HCT116 (cell line): ENCODE results near the gene SELP. TPM values are rescaled to one million over a fixed set of nuclear protein-coding genes. Genes with fewer than 3 reads are reported as not detected.

Source experiments
- ATAC-seq: fragments of 200-7000 bp; cut with Tn5 transposase; 2 replicates; pipeline ENCODE4 v1.9.1; 2020; ENCODE audit warnings: mild to moderate bottlenecking, moderate library complexity
- BruUV-seq: library from RNA; stranded (reverse); fragments of 400-500 nt; replicated peaks from 2 replicates; lab custom pipeline; 2021; lab: Mats Ljungman, UMichigan
- CTCF ChIA-PET: fragments of 300-600 bp; sonication (Branson Sonifier 250); formaldehyde crosslinking; loops from one replicate; lab custom pipeline; 2021; ENCODE audit warnings: antibody characterized with exemption; lab: Charles Lee
- POLR2A ChIA-PET: fragments of 300-600, 350-600 bp; sonication (Branson Sonifier 250); formaldehyde crosslinking; loops from one replicate; lab custom pipeline; 2021; ENCODE audit warnings: antibody characterized with exemption; lab: Charles Lee
- RAD21 ChIA-PET, 2 experiments: fragments of 300-600 bp; sonication (Branson Sonifier 250); formaldehyde crosslinking; loops; one replicate each; lab custom pipeline; 2023; ENCODE audit warnings: low total read pairs in 2 of 2; ENCODE audit not compliant: uncharacterized antibody in 2 of 2, unreplicated experiment in 2 of 2, low non-redundant PET in 1 of 2; lab: Charles Lee
- DNase-seq: peaks from one replicate; pipeline ENCODE4 v3.0.0-alpha.2; 2010; ENCODE audit warnings: low read depth, low spot score
- H2AFZ ChIP-seq: fragments of 200-600 bp; shearing (Covaris generic), sonication (generic); 2 replicates; pipeline ENCODE4 v1.6.1; 2017; ENCODE audit warnings: low read depth, mixed run types, mixed read lengths, antibody characterized with exemption, low read length; ENCODE audit not compliant: poor library complexity, severe bottlenecking
- H3K27ac ChIP-seq: 2 replicates; pipeline ENCODE4 v1.5.1; 2012; ENCODE audit warnings: low read depth, low read length
- H3K27me3 ChIP-seq: fragments of 200-600 bp; sonication (generic); 2 replicates; pipeline ENCODE4 v1.6.1; 2016; ENCODE audit warnings: mixed run types, low read length, mixed read lengths; ENCODE audit not compliant: insufficient read depth
- H3K36me3 ChIP-seq, 2 experiments: fragments of 200-500 bp in 1 of 2; fragments of 200-600 bp in 1 of 2; sonication (Bioruptor generic) in 1 of 2; sonication (generic) in 1 of 2; 2 replicates each; pipeline versions ENCODE4 v1.5.1 to v1.6.1; 2014 to 2016; ENCODE audit warnings: low read length in 2 of 2, inconsistent platforms in 1 of 2, mixed read lengths in 1 of 2, mixed run types in 1 of 2; ENCODE audit not compliant: insufficient read depth in 2 of 2, control insufficient read depth in 1 of 2
- H3K4me1 ChIP-seq, 2 experiments: fragments of 200-600 bp in 1 of 2; sonication (generic) in 1 of 2; 2 replicates each; pipeline versions ENCODE4 v1.5.1 to v1.6.1; 2012 to 2017; ENCODE audit warnings: low read length in 2 of 2, inconsistent platforms in 1 of 2, mild to moderate bottlenecking in 1 of 2, mixed read lengths in 1 of 2, mixed run types in 1 of 2, moderate library complexity in 1 of 2; ENCODE audit not compliant: insufficient read depth in 2 of 2, control insufficient read depth in 1 of 2
- H3K4me2 ChIP-seq: fragments of 200-600 bp; sonication (generic); 2 replicates; pipeline ENCODE4 v1.6.1; 2017; ENCODE audit warnings: mixed run types, low read length, mixed read lengths
- H3K4me3 ChIP-seq, 2 experiments: fragments of 200-600 bp in 1 of 2; sonication (generic) in 1 of 2; replicated peaks in 1 of 2; 2 replicates each; pipeline ENCODE4 v1.5.1; 2011 to 2016; ENCODE audit warnings: low read length in 2 of 2, control low read depth in 1 of 2, low read depth in 1 of 2, mild to moderate bottlenecking in 1 of 2, mixed read lengths in 1 of 2, mixed run types in 1 of 2
- H3K79me2 ChIP-seq: fragments of 200-600 bp; sonication (generic); 2 replicates; pipeline ENCODE4 v1.6.1; 2017; ENCODE audit warnings: mild to moderate bottlenecking, mixed run types, low read length, moderate library complexity, mixed read lengths; ENCODE audit not compliant: insufficient read depth
- H3K9ac ChIP-seq: fragments of 200-600 bp; sonication (generic); 2 replicates; pipeline ENCODE4 v1.6.1; 2016; ENCODE audit warnings: low read length, mixed read lengths
- H3K9me2 ChIP-seq: fragments of 200-600 bp; sonication (generic), shearing (Covaris generic); 2 replicates; pipeline ENCODE4 v1.6.1; 2017; ENCODE audit warnings: mixed run types, mild to moderate bottlenecking, moderate library complexity; ENCODE audit not compliant: insufficient read depth
- H3K9me3 ChIP-seq, 2 experiments: fragments of 200-500 bp in 1 of 2; fragments of 200-600 bp in 1 of 2; sonication (Bioruptor generic) in 1 of 2; sonication (generic) in 1 of 2; 2 replicates each; pipeline ENCODE4 v1.6.1; 2014 to 2017; ENCODE audit warnings: low read length in 2 of 2, mixed read lengths in 2 of 2, inconsistent platforms in 1 of 2, low read depth in 1 of 2, mild to moderate bottlenecking in 1 of 2, mixed run types in 1 of 2, moderate library complexity in 1 of 2; ENCODE audit not compliant: control insufficient read depth in 1 of 2, insufficient read depth in 1 of 2
- H4K20me1 ChIP-seq: fragments of 200-600 bp; sonication (generic), shearing (Covaris generic); 2 replicates; pipeline ENCODE4 v1.6.1; 2017; ENCODE audit warnings: mixed run types, mild to moderate bottlenecking, moderate library complexity; ENCODE audit not compliant: insufficient read depth
- CBX3 ChIP-seq: IDR thresholded peaks from 2 replicates; pipeline ENCODE4 v1.6.1; 2012; ENCODE audit warnings: low read depth
- CEBPB ChIP-seq: IDR thresholded peaks from 2 replicates; pipeline ENCODE4 v1.6.1; 2012; ENCODE audit warnings: low read depth
- EGR1 ChIP-seq: IDR thresholded peaks from 2 replicates; pipeline ENCODE4 v1.6.1; 2012; ENCODE audit warnings: low read depth
- EZH2 ChIP-seq: fragments of 200-600 bp; sonication (generic); IDR thresholded peaks from 2 replicates; pipeline ENCODE4 v1.6.1; 2017; ENCODE audit warnings: antibody characterized with exemption, mixed run types
- SRF ChIP-seq: IDR thresholded peaks from 2 replicates; pipeline ENCODE4 v1.6.1; 2012; ENCODE audit warnings: low read depth
- YY1 ChIP-seq: IDR thresholded peaks from 2 replicates; pipeline ENCODE4 v1.6.1; 2011; ENCODE audit warnings: low read length, low read depth, moderate library complexity, mild to moderate bottlenecking; ENCODE audit not compliant: insufficient replicate concordance; ENCODE audit errors: extremely low read depth
- intact Hi-C: fragments of 100-400 bp; cut with micrococcal nuclease; formaldehyde crosslinking; loops from 2 replicates; pipeline ENCODE4 v1.10.0; 2022
- total RNA-seq: library from RNA; stranded (reverse); gene quantifications from one replicate; pipeline ENCODE4 v1.2.1, GENCODE V29; 2021; ENCODE audit not compliant: unreplicated experiment
- TF ChIP-seq, protein P1 (sequence below), 3 experiments: fragments of 200-600 bp in 1 of 3; sonication (generic) in 1 of 3; IDR thresholded peaks in 2 of 3; conservative IDR thresholded peaks in 1 of 3; 2 replicates each; pipeline ENCODE4 v1.5.1; 2012 to 2017; ENCODE audit warnings: low read depth in 2 of 3, low read length in 2 of 3, antibody characterized with exemption in 1 of 3, borderline replicate concordance in 1 of 3, control low read depth in 1 of 3, mild to moderate bottlenecking in 1 of 3, mixed read lengths in 1 of 3, mixed run types in 1 of 3, moderate library complexity in 1 of 3; ENCODE audit not compliant: insufficient read depth in 1 of 3
- TF ChIP-seq, protein P2 (sequence below): IDR thresholded peaks from 2 replicates; pipeline ENCODE4 v1.6.1; 2012

SELP gene
- total RNA-seq, 1 experiment from 2014 or later = not detected

DNA sequence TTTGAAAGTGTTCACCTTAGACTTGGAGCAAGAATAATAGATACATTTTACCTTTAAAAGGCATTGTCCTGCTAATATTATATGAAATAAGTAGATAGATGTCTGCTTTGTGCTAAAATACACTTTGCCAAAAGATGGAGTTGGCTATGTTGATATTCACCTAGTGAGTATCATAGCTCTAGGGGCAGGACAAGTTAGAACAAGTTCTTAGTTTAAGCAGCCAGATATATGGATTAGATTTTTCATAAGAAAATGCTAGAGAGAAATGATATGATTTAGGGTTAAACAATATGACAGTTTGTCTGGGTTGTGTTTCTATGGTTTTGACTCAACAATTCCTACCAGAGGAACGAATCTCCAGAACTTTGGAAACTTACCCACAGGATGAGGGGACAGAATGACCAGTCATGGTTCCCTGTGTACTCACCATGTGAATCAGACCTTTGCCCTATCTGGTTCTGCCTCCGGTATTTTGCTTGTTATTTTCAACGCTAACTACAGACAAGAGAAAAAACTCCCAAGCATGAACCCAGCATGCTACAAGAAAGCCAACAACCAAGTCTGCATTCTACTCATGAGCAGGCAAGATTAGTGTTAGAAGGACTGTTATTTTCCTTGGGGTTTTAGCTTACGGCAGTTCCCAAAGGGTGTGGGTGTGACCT, 45.3 kb downstream of the SELP start (continued):
- TF ChIP-seq, protein P1, sequence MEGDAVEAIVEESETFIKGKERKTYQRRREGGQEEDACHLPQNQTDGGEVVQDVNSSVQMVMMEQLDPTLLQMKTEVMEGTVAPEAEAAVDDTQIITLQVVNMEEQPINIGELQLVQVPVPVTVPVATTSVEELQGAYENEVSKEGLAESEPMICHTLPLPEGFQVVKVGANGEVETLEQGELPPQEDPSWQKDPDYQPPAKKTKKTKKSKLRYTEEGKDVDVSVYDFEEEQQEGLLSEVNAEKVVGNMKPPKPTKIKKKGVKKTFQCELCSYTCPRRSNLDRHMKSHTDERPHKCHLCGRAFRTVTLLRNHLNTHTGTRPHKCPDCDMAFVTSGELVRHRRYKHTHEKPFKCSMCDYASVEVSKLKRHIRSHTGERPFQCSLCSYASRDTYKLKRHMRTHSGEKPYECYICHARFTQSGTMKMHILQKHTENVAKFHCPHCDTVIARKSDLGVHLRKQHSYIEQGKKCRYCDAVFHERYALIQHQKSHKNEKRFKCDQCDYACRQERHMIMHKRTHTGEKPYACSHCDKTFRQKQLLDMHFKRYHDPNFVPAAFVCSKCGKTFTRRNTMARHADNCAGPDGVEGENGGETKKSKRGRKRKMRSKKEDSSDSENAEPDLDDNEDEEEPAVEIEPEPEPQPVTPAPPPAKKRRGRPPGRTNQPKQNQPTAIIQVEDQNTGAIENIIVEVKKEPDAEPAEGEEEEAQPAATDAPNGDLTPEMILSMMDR (IDR thresholded peaks at IDR 0.05 in 2 of 3, conservative IDR thresholded peaks at IDR 0.05 in 1 of 3; ENCODE audit: borderline replicate concordance in 1 of 3, insufficient read depth in 1 of 3, low read depth in 2 of 3, low read length in 2 of 3) = no peak
- no peak for TF ChIP-seq CBX3
- TF ChIP-seq EGR1 = no peak

DNA sequence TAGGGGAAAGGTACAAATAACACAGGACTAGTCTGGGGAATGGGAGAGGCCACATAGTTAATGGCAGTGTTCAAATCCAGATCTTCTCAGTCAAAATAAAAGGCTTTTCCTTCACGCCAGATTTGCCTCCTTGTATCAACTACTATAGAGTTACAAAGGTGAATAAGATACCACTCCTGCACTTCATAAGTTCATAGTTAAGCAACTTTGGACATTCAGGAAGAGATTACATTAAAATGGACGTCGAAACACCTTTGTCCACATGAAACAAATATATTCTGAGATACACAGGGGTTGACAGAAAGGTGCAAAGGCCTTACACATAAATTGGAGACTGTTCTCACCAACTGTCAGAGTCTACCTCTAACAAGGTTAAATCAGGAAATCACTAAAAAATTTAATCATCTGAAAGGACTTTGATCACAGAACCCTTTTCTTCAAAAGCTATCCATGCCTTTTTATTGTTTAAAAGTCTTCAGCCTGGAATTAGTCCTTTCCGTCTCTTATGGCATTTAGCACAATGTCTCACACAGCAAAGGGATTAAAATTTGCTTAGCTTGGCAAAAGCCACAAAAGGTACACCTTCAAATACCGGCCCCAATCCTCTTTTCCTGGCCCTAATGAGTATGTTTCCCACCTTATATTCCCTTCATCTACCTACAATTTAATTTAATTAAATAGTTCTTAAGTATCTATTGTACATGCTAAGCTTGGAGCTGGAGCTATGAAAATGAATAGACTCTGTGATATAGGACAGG, 51.8 kb downstream of the SELP start:
- no peak for DNase-seq
- intact Hi-C loops = no loop called here
- Histone ChIP-seq H3K4me3 (no peak overlapping the region), H3K27ac (no peak overlapping the region)
- TF ChIP-seq SRF (no peak), EZH2 (no peak), YY1 (no peak), CEBPB (no peak)
- TF ChIP-seq, protein P2, sequence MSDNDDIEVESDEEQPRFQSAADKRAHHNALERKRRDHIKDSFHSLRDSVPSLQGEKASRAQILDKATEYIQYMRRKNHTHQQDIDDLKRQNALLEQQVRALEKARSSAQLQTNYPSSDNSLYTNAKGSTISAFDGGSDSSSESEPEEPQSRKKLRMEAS = no peak
- TF ChIP-seq, protein P1 (IDR thresholded peaks at IDR 0.05 in 2 of 3, conservative IDR thresholded peaks at IDR 0.05 in 1 of 3; ENCODE audit: borderline replicate concordance in 1 of 3, insufficient read depth in 1 of 3, low read depth in 2 of 3, low read length in 2 of 3) = no peak
- TF ChIP-seq, all 23 proteins: peak for 0
- H2AFZ ChIP-seq = no peak overlapping the region
- no peak overlapping the region for H3K9ac ChIP-seq
- H3K36me3 ChIP-seq = no peaks in the 10 kb centered on the region
- no peak for ATAC-seq
- ChIA-PET CTCF (no interaction called here), POLR2A (no interaction called here), RAD21 (no interaction called here)
- no peaks in the 10 kb centered on the region for H3K27me3 ChIP-seq
- H3K4me1 ChIP-seq = no peaks in the 10 kb centered on the region
- no peaks in the 10 kb centered on the region for H3K9me2 ChIP-seq
- no peaks in the 10 kb centered on the region for H4K20me1 ChIP-seq
- no TSS peak for BruUV-seq
- H3K4me2 ChIP-seq = no peak overlapping the region
- H3K79me2 ChIP-seq = no peaks in the 10 kb centered on the region
- H3K9me3 ChIP-seq = no peaks in the 10 kb centered on the region
